SK-N-SH treated with all-trans-retinoic acid at 6 μM for 48 hours (cell line): ENCODE measurements around the gene TMEM9.

Source experiments
- ATAC-seq: fragments of 200-7000 bp; cut with Tn5 transposase; 3 replicates; pipeline ENCODE4 v1.9.1; 2020; ENCODE audit warnings: mild to moderate bottlenecking, moderate library complexity
- CSDC2 ChIP-seq: fragments of 250-450 bp; sonication (Bioruptor Pico); IDR thresholded peaks from 2 replicates; pipeline ENCODE4 v1.5.0; 2020; ENCODE audit warnings: mild to moderate bottlenecking, moderate library complexity
- ESRRG ChIP-seq: fragments of 250-450 bp; sonication (Bioruptor Pico); IDR thresholded peaks from 2 replicates; pipeline ENCODE4 v1.6.1; 2021; ENCODE audit warnings: mild to moderate bottlenecking
- GLIS3 ChIP-seq: fragments of 250-450 bp; sonication (Bioruptor Pico); IDR thresholded peaks from 2 replicates; pipeline ENCODE4 v1.5.0; 2020; ENCODE audit warnings: mild to moderate bottlenecking, moderate library complexity
- ISL1 ChIP-seq: fragments of 250-450 bp; sonication (Bioruptor Pico); IDR thresholded peaks from 2 replicates; pipeline ENCODE4 v2.1.2; 2022; ENCODE audit warnings: mild to moderate bottlenecking, moderate library complexity
- OSR1 ChIP-seq: fragments of 250-450 bp; sonication (Bioruptor Pico); IDR thresholded peaks from 2 replicates; pipeline ENCODE4 v1.8.0; 2022; ENCODE audit warnings: moderate library complexity, mild to moderate bottlenecking, inconsistent platforms
- PPARA ChIP-seq: fragments of 250-450 bp; sonication (Bioruptor Pico); IDR thresholded peaks from 2 replicates; pipeline ENCODE4 v1.5.0; 2020; ENCODE audit warnings: mild to moderate bottlenecking, borderline replicate concordance
- RARB ChIP-seq: fragments of 250-450 bp; sonication (Bioruptor Pico); IDR thresholded peaks from 2 replicates; pipeline ENCODE4 v1.8.0; 2021; ENCODE audit warnings: mild to moderate bottlenecking, moderate library complexity
- SNAI2 ChIP-seq: fragments of 250-450 bp; sonication (Bioruptor Pico); IDR thresholded peaks from 2 replicates; pipeline ENCODE4 v1.5.0; 2020; ENCODE audit warnings: mild to moderate bottlenecking, moderate library complexity
- TCF4 ChIP-seq: fragments of 250-450 bp; sonication (Bioruptor Pico); IDR thresholded peaks from 2 replicates; pipeline ENCODE4 v1.8.0; 2021; ENCODE audit warnings: mild to moderate bottlenecking, moderate library complexity, borderline replicate concordance
- TOX ChIP-seq: fragments of 250-450 bp; sonication (Bioruptor Pico); IDR thresholded peaks from 2 replicates; pipeline ENCODE4 v1.8.0; 2021; ENCODE audit warnings: mild to moderate bottlenecking, moderate library complexity, borderline replicate concordance
- ZC3H10 ChIP-seq: fragments of 250-450 bp; sonication (Bioruptor Pico); IDR thresholded peaks from 2 replicates; pipeline ENCODE4 v1.5.1; 2021; ENCODE audit warnings: mild to moderate bottlenecking, moderate library complexity
- ZFP3 ChIP-seq: fragments of 250-450 bp; sonication (Bioruptor Pico); IDR thresholded peaks from 2 replicates; pipeline ENCODE4 v1.5.0; 2020; ENCODE audit warnings: mild to moderate bottlenecking, moderate library complexity
- ZFP30 ChIP-seq: fragments of 450-650 bp; formaldehyde crosslinking; IDR thresholded peaks from 2 replicates; pipeline ENCODE4 v1.5.0; 2022; ENCODE audit warnings: mild to moderate bottlenecking, moderate library complexity
- ZNF565 ChIP-seq: fragments of 450-650 bp; formaldehyde crosslinking; conservative IDR thresholded peaks from 2 replicates; pipeline ENCODE4 v1.5.0; 2020; ENCODE audit warnings: low read depth, mild to moderate bottlenecking, moderate library complexity
- ZNF8 ChIP-seq: fragments of 450-650 bp; formaldehyde crosslinking; IDR thresholded peaks from 2 replicates; pipeline ENCODE4 v1.5.0; 2020; ENCODE audit warnings: mild to moderate bottlenecking, moderate library complexity
- TF ChIP-seq, protein P1 (sequence below): fragments of 250-450 bp; sonication (Bioruptor Pico); IDR thresholded peaks from 2 replicates; pipeline ENCODE4 v1.8.0; 2020; ENCODE audit warnings: mild to moderate bottlenecking, moderate library complexity, borderline replicate concordance
- TF ChIP-seq, protein P2 (sequence below): fragments of 250-450 bp; sonication (Bioruptor Pico); IDR thresholded peaks from 2 replicates; pipeline ENCODE4 v1.5.1; 2020; ENCODE audit warnings: low read depth, mild to moderate bottlenecking, moderate library complexity
- TF ChIP-seq, protein P3 (sequence below): fragments of 250-450 bp; sonication (Bioruptor Pico); IDR thresholded peaks from 2 replicates; pipeline ENCODE4 v1.8.0; 2021; ENCODE audit warnings: low read depth, mild to moderate bottlenecking, moderate library complexity, borderline replicate concordance
- TF ChIP-seq, protein P4 (sequence below): fragments of 250-450 bp; sonication (Bioruptor Pico); IDR thresholded peaks from 2 replicates; pipeline ENCODE4 v1.5.0; 2020; ENCODE audit warnings: mild to moderate bottlenecking, moderate library complexity
- TF ChIP-seq, protein P5 (sequence below): fragments of 250-450 bp; sonication (Bioruptor Pico); IDR thresholded peaks from 2 replicates; pipeline ENCODE4 v1.5.1; 2021; ENCODE audit warnings: mild to moderate bottlenecking, moderate library complexity

TMEM9 gene

DNA sequence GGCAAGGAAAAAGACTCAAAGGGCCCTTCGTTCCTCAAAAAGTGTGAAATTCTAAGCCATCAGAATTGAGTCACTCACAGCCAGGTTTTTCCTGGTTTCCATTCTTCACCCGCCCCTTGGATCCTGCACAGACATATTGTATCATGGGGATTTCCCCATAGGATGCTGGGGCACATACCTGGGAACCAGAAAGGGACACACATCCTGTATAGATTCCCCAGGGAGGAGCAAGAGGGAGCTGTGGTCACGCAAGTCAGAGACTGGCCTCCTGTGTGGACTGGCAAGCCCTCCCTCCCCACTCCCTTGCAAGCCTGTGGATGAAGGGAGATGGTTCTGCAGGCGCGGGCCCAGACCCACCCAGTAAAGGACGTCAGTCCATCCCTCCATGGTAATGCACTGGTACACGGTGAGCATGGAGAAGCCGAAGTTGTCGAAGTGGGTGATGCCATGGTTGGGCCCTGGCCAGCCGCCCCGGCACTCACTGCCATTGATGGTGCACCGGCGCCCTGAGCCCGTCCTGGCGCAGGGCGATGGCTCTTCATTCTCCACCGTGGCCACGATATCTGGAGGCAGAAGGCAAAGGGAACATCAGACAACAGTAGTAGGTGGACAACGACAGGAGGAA lies 65.3 kb downstream of the TMEM9 start (continued):
- TF ChIP-seq, protein P1, sequence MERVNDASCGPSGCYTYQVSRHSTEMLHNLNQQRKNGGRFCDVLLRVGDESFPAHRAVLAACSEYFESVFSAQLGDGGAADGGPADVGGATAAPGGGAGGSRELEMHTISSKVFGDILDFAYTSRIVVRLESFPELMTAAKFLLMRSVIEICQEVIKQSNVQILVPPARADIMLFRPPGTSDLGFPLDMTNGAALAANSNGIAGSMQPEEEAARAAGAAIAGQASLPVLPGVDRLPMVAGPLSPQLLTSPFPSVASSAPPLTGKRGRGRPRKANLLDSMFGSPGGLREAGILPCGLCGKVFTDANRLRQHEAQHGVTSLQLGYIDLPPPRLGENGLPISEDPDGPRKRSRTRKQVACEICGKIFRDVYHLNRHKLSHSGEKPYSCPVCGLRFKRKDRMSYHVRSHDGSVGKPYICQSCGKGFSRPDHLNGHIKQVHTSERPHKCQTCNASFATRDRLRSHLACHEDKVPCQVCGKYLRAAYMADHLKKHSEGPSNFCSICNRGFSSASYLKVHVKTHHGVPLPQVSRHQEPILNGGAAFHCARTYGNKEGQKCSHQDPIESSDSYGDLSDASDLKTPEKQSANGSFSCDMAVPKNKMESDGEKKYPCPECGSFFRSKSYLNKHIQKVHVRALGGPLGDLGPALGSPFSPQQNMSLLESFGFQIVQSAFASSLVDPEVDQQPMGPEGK (CRISPR knock-in tag): no peak
- TF ChIP-seq ZNF565: no peak

DNA sequence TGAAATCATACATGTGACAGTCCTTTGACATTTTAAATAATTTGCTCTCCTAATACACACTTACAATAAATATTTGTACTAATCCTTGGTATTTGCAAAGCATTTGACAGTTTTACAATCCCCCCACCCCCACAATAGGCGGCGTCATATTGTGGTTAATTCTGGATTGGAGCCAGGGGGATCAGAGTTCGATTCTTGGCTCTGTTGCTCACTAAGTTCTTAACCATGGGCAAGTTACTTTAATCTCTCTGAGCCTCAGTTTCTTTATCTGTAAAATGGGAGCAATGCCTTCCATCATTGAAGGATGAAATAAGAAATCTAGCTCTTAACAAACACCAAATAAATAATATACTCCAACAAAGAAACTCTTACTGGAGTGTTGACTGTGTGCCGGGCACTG lies 65.9 kb downstream of the TMEM9 start:
- no peak for ATAC-seq
- TF ChIP-seq CSDC2 (no peak), ZFP30 (no peak), ZC3H10 (CRISPR knock-in tag) (no peak), ZNF8 (CRISPR knock-in tag) (no peak), TOX (CRISPR knock-in tag) (no peak), TCF4 (CRISPR knock-in tag) (no peak), ESRRG (CRISPR knock-in tag) (no peak), ZFP3 (no peak), ZNF565 (no peak), GLIS3 (CRISPR knock-in tag) (no peak), ISL1 (CRISPR knock-in tag) (no peak), PPARA (CRISPR knock-in tag) (no peak), RARB (CRISPR knock-in tag) (no peak), OSR1 (CRISPR knock-in tag) (no peak), SNAI2 (CRISPR knock-in tag) (no peak)
- TF ChIP-seq, protein P2, sequence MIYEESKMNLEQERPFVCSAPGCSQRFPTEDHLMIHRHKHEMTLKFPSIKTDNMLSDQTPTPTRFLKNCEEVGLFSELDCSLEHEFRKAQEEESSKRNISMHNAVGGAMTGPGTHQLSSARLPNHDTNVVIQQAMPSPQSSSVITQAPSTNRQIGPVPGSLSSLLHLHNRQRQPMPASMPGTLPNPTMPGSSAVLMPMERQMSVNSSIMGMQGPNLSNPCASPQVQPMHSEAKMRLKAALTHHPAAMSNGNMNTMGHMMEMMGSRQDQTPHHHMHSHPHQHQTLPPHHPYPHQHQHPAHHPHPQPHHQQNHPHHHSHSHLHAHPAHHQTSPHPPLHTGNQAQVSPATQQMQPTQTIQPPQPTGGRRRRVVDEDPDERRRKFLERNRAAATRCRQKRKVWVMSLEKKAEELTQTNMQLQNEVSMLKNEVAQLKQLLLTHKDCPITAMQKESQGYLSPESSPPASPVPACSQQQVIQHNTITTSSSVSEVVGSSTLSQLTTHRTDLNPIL: no peak
- TF ChIP-seq, protein P3, sequence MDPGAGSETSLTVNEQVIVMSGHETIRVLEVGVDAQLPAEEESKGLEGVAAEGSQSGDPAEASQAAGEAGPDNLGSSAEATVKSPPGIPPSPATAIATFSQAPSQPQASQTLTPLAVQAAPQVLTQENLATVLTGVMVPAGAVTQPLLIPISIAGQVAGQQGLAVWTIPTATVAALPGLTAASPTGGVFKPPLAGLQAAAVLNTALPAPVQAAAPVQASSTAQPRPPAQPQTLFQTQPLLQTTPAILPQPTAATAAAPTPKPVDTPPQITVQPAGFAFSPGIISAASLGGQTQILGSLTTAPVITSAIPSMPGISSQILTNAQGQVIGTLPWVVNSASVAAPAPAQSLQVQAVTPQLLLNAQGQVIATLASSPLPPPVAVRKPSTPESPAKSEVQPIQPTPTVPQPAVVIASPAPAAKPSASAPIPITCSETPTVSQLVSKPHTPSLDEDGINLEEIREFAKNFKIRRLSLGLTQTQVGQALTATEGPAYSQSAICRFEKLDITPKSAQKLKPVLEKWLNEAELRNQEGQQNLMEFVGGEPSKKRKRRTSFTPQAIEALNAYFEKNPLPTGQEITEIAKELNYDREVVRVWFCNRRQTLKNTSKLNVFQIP (CRISPR knock-in tag): no peak
- TF ChIP-seq, protein P4, sequence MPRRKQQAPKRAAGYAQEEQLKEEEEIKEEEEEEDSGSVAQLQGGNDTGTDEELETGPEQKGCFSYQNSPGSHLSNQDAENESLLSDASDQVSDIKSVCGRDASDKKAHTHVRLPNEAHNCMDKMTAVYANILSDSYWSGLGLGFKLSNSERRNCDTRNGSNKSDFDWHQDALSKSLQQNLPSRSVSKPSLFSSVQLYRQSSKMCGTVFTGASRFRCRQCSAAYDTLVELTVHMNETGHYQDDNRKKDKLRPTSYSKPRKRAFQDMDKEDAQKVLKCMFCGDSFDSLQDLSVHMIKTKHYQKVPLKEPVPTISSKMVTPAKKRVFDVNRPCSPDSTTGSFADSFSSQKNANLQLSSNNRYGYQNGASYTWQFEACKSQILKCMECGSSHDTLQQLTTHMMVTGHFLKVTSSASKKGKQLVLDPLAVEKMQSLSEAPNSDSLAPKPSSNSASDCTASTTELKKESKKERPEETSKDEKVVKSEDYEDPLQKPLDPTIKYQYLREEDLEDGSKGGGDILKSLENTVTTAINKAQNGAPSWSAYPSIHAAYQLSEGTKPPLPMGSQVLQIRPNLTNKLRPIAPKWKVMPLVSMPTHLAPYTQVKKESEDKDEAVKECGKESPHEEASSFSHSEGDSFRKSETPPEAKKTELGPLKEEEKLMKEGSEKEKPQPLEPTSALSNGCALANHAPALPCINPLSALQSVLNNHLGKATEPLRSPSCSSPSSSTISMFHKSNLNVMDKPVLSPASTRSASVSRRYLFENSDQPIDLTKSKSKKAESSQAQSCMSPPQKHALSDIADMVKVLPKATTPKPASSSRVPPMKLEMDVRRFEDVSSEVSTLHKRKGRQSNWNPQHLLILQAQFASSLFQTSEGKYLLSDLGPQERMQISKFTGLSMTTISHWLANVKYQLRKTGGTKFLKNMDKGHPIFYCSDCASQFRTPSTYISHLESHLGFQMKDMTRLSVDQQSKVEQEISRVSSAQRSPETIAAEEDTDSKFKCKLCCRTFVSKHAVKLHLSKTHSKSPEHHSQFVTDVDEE: no peak
- TF ChIP-seq, protein P1 (CRISPR knock-in tag): no peak
- TF ChIP-seq, protein P5, sequence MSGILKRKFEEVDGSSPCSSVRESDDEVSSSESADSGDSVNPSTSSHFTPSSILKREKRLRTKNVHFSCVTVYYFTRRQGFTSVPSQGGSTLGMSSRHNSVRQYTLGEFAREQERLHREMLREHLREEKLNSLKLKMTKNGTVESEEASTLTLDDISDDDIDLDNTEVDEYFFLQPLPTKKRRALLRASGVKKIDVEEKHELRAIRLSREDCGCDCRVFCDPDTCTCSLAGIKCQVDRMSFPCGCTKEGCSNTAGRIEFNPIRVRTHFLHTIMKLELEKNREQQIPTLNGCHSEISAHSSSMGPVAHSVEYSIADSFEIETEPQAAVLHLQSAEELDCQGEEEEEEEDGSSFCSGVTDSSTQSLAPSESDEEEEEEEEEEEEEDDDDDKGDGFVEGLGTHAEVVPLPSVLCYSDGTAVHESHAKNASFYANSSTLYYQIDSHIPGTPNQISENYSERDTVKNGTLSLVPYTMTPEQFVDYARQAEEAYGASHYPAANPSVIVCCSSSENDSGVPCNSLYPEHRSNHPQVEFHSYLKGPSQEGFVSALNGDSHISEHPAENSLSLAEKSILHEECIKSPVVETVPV (CRISPR knock-in tag): no peak
